Chondrocyte (in vitro differentiated cells): ENCODE results near the gene RBM33. TPM values are rescaled to one million over a fixed set of nuclear protein-coding genes. Genes with fewer than 3 reads are reported as not detected.

ENCODE experiments used
- DNase-seq: peaks from one replicate; pipeline ENCODE4 v3.0.0; 2021; ENCODE audit warnings: mixed read lengths, low spot score
- H3K27ac Mint-ChIP-seq: one replicate; pipeline ENCODE4 v1.8.0; 2021; ENCODE audit warnings: mild to moderate bottlenecking, moderate library complexity, mixed read lengths; ENCODE audit not compliant: unreplicated experiment
- H3K27me3 Mint-ChIP-seq: 2 replicates; pipeline ENCODE4 v1.8.0; 2021; ENCODE audit warnings: low read depth, mixed read lengths
- H3K36me3 Mint-ChIP-seq: 2 replicates; pipeline ENCODE4 v1.8.0; 2021; ENCODE audit warnings: low read depth, mixed read lengths
- H3K4me1 Mint-ChIP-seq: 2 replicates; pipeline ENCODE4 v1.8.0; 2021; ENCODE audit warnings: low read depth, mild to moderate bottlenecking, mixed read lengths
- H3K4me3 Mint-ChIP-seq: one replicate; pipeline ENCODE4 v1.8.0; 2021; ENCODE audit warnings: mild to moderate bottlenecking, moderate library complexity, mixed read lengths; ENCODE audit not compliant: unreplicated experiment
- H3K9me3 Mint-ChIP-seq: 2 replicates; pipeline ENCODE4 v1.8.0; 2021; ENCODE audit warnings: low read depth, mixed read lengths
- total RNA-seq: library from RNA; stranded (reverse); gene quantifications from 3 replicates; pipeline ENCODE4 v1.2.1, GENCODE V29; 2021
- TF ChIP-seq, protein P1 (sequence below): fragments of 200-600 bp; sonication (generic); IDR thresholded peaks from 2 replicates; pipeline ENCODE4 v1.5.0; 2021; ENCODE audit warnings: antibody characterized with exemption, mild to moderate bottlenecking, moderate library complexity

The RBM33 gene
- total RNA-seq, 1 donor from 2014 or later: 43.8 TPM

DNA sequence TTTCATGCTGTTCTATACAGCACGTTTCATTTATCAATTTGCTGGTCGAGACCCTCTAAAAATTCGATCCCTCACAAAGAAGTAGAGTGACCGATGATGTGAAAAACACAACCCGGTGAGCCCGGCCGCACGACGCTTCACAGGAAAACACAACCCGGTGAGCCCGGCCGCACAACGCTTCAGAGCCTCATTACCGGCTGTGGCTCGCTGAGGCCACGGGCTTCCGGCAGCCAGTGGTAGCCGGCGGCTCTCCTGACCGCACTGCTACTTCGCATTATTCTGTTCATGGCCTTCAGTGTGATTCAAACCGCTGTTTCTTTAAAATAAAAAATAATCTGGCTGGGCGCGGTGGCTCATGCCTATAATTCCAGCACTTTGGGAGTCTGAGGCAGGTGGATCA, 42.3 kb upstream of the RBM33 start:
- peaks cover 3% of the 10 kb centered on the region for H3K9me3 Mint-ChIP-seq
- no peak overlapping the region for H3K27ac Mint-ChIP-seq
- H3K4me1 Mint-ChIP-seq: peaks cover 16% of the 10 kb centered on the region
- no peak overlapping the region for H3K4me3 Mint-ChIP-seq
- DNase-seq: no peak
- TF ChIP-seq, protein P1, sequence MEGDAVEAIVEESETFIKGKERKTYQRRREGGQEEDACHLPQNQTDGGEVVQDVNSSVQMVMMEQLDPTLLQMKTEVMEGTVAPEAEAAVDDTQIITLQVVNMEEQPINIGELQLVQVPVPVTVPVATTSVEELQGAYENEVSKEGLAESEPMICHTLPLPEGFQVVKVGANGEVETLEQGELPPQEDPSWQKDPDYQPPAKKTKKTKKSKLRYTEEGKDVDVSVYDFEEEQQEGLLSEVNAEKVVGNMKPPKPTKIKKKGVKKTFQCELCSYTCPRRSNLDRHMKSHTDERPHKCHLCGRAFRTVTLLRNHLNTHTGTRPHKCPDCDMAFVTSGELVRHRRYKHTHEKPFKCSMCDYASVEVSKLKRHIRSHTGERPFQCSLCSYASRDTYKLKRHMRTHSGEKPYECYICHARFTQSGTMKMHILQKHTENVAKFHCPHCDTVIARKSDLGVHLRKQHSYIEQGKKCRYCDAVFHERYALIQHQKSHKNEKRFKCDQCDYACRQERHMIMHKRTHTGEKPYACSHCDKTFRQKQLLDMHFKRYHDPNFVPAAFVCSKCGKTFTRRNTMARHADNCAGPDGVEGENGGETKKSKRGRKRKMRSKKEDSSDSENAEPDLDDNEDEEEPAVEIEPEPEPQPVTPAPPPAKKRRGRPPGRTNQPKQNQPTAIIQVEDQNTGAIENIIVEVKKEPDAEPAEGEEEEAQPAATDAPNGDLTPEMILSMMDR: no peak
- H3K36me3 Mint-ChIP-seq: peaks cover 2% of the 10 kb centered on the region
- H3K27me3 Mint-ChIP-seq: peaks cover 23% of the 10 kb centered on the region

DNA sequence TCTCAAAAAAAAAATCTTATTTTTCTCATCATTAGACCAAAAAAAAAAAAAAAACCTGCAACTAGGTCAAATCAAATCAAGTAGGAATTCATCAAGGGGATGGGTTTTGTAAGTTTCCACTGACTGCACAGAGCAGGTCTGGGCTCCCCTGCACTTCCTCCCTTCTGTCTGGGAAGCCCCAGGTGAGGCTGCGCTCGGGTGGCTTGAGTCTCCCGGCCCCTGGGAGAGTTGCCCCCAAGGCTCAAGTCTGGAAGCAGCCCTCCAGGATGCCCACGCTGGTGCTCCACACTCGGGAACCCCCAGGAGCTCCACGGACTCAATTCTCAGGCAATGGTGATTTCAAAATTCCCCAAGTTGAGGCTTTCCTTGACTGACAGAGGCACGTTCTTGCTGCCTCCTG, 41.7 kb upstream of the RBM33 start:
- no peak overlapping the region for H3K27ac Mint-ChIP-seq
- TF ChIP-seq, protein P1: no peak
- no peak for DNase-seq
- peaks cover 2% of the 10 kb centered on the region for H3K36me3 Mint-ChIP-seq
- peaks cover 3% of the 10 kb centered on the region for H3K9me3 Mint-ChIP-seq
- H3K27me3 Mint-ChIP-seq: peaks cover 23% of the 10 kb centered on the region
- H3K4me3 Mint-ChIP-seq: no peak overlapping the region
- H3K4me1 Mint-ChIP-seq: peaks cover 10% of the 10 kb centered on the region

DNA sequence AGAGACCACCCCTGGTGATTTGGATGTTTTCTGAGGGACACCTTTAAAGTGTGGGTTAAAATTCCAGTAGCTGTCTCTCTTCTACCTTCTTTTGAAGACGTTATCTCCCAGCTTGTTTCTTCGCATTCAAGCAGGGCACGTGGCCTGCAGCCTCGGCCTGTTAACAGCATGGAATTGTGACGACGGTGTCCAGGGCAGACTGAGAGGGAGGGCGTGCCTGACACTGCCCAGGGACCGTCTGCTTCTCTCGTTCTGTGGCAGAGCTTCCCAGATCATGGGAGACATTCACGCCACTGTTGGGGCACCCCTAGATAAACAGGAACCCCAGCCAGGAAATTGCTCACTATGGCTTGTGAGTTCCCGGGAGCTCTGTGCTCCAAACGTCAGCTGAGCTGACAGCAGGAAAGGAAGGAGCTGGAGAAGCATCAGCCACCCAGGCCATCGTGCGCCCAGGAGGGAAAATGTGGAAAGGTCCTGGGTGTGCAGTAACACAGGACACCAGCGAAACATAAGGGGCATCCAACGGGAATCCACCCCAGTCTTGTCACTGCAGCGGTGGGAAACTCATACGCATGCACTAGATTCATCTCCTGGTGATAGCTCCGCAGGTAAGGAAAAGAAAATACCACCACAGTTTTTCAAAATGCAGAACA, 41.1 kb upstream of the RBM33 start:
- Mint-ChIP-seq H3K36me3 (peaks cover 2% of the 10 kb centered on the region), H3K27me3 (peaks cover 23% of the 10 kb centered on the region), H3K9me3 (peaks cover 3% of the 10 kb centered on the region), H3K4me3 (no peak overlapping the region), H3K27ac (no peak overlapping the region), H3K4me1 (peaks cover 7% of the 10 kb centered on the region)
- no peak for DNase-seq
- TF ChIP-seq, protein P1: no peak

GRCh38 chr7:155603858-155604503, 40.5 kb upstream of the RBM33 start:
- Mint-ChIP-seq H3K4me3 (no peak overlapping the region), H3K4me1 (peaks cover under 1% of the 10 kb centered on the region)
- TF ChIP-seq, protein P1: no peak

DNA sequence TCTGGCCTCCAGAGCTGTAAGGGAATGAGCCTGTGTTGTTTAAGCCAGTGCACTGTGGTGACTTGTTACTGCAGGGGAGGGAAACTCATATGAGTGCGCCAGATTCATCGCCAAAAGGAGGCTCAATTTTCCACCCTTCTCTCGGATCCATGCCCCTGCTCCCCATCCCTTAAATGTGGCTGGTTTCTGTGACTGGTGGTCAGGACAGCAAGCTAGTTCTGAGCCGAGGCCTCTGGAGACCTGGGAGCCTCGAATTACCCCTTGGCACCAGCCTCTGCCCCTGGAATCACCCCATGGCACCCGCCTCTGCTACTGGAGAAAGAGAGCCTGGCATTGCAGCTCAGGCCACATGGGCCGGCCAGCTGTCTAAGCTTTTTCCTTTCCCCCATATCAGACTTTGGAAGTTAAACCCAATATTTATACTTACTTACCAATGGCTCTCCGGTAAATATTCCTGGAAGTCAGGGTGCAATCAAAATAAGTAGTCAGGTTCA, 39.9 kb upstream of the RBM33 start:
- TF ChIP-seq, protein P1: no peak
- H3K36me3 Mint-ChIP-seq: peaks cover 2% of the 10 kb centered on the region
- H3K9me3 Mint-ChIP-seq: peaks cover 3% of the 10 kb centered on the region
- no peaks in the 10 kb centered on the region for H3K4me1 Mint-ChIP-seq
- no peak overlapping the region for H3K4me3 Mint-ChIP-seq
- peaks cover 16% of the 10 kb centered on the region for H3K27me3 Mint-ChIP-seq
- H3K27ac Mint-ChIP-seq: no peak overlapping the region
- DNase-seq: no peak

More at GRCh38 chr7:155603858-155604503, 40.5 kb upstream of the RBM33 start:
- peaks cover 16% of the 10 kb centered on the region for H3K27me3 Mint-ChIP-seq
- DNase-seq: no peak
- peaks cover 2% of the 10 kb centered on the region for H3K36me3 Mint-ChIP-seq
- H3K27ac Mint-ChIP-seq: peak overlapping the region; percentile 63
- peaks cover 3% of the 10 kb centered on the region for H3K9me3 Mint-ChIP-seq
